A549 (cell line): Measurements from ENCODE around the gene FGF14.

Source experiments
- CHD2 ChIP-seq: fragments of 150-350 bp; IDR thresholded peaks from 2 replicates; pipeline ENCODE4 v1.6.1; 2014; ENCODE audit warnings: low read length; ENCODE audit not compliant: partially characterized antibody
- CHD4 ChIP-seq: fragments of 200-600 bp; sonication (generic); IDR thresholded peaks from 2 replicates; pipeline ENCODE4 v1.6.1; 2016; ENCODE audit warnings: antibody characterized with exemption, mild to moderate bottlenecking, borderline replicate concordance
- CTCF ChIP-seq: fragments of >200 bp; sonication (Bioruptor Twin); formaldehyde crosslinking; IDR thresholded peaks from 3 replicates; pipeline ENCODE4 v1.5.1; 2016
- HEYL ChIP-seq: fragments of 250-450 bp; sonication (Bioruptor Pico); IDR thresholded peaks from 2 replicates; pipeline ENCODE4 v1.8.0; 2021; ENCODE audit warnings: mild to moderate bottlenecking, moderate library complexity
- HOXA7 ChIP-seq: fragments of 250-450 bp; sonication (Bioruptor Pico); IDR thresholded peaks from 2 replicates; pipeline ENCODE4 v1.5.0; 2020; ENCODE audit warnings: mild to moderate bottlenecking, moderate library complexity
- MAX ChIP-seq: IDR thresholded peaks from 2 replicates; pipeline ENCODE4 v1.6.1; 2012
- NR3C1 ChIP-seq: fragments of >200 bp; sonication (Bioruptor Twin); formaldehyde crosslinking; IDR thresholded peaks from 3 replicates; pipeline ENCODE4 v1.6.1; 2017
- POLR2A ChIP-seq: IDR thresholded peaks from 2 replicates; pipeline ENCODE4 v1.6.1; 2012; ENCODE audit warnings: mild to moderate bottlenecking, low read length
- RCOR1 ChIP-seq: fragments of 150-350 bp; IDR thresholded peaks from 2 replicates; pipeline ENCODE4 v1.6.1; 2014; ENCODE audit warnings: antibody characterized with exemption, low read length, low read depth
- TP53 ChIP-seq: fragments of 250-450 bp; sonication (Bioruptor Pico); IDR thresholded peaks from 2 replicates; pipeline ENCODE4 v1.5.0; 2021; ENCODE audit warnings: mild to moderate bottlenecking, moderate library complexity
- ZC3H11A ChIP-seq: fragments of 450-650 bp; IDR thresholded peaks from 2 replicates; pipeline ENCODE4 v1.6.1; 2014; ENCODE audit warnings: antibody characterized with exemption, mild to moderate bottlenecking
- TF ChIP-seq, protein P1 (sequence below): fragments of 450-650 bp; IDR thresholded peaks from 2 replicates; pipeline ENCODE4 v1.6.1; 2014; ENCODE audit warnings: antibody characterized with exemption
- TF ChIP-seq, protein P2 (sequence below): fragments of 200-600 bp; sonication (generic); IDR thresholded peaks from 2 replicates; pipeline ENCODE4 v1.6.1; 2016; ENCODE audit warnings: antibody characterized with exemption, mild to moderate bottlenecking, moderate library complexity

DNA sequence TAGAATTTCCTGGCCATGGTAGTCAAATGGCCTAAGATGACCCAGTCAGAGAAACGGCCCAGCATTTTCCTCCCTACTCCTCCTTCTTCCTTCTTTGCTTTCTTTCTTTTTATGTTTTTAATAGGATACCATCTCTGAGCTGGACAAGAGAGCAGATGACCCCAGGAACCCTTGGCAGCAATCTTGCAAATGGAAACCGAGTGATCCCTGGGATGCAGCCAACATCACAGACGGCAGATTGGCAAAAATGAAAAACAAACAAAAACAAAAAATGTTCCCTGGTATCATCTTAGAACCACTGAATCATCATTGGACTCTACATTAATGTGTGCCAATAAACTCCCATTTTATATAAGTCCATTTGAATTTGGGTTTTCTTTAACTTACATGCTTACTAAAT, 424.4 kb downstream of the FGF14 start:
- TF ChIP-seq, protein P1, sequence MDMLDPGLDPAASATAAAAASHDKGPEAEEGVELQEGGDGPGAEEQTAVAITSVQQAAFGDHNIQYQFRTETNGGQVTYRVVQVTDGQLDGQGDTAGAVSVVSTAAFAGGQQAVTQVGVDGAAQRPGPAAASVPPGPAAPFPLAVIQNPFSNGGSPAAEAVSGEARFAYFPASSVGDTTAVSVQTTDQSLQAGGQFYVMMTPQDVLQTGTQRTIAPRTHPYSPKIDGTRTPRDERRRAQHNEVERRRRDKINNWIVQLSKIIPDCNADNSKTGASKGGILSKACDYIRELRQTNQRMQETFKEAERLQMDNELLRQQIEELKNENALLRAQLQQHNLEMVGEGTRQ, result no peak
- TF ChIP-seq CTCF, result no peak
- TF ChIP-seq TP53 (CRISPR knock-in tag), result no peak
- TF ChIP-seq, protein P2, sequence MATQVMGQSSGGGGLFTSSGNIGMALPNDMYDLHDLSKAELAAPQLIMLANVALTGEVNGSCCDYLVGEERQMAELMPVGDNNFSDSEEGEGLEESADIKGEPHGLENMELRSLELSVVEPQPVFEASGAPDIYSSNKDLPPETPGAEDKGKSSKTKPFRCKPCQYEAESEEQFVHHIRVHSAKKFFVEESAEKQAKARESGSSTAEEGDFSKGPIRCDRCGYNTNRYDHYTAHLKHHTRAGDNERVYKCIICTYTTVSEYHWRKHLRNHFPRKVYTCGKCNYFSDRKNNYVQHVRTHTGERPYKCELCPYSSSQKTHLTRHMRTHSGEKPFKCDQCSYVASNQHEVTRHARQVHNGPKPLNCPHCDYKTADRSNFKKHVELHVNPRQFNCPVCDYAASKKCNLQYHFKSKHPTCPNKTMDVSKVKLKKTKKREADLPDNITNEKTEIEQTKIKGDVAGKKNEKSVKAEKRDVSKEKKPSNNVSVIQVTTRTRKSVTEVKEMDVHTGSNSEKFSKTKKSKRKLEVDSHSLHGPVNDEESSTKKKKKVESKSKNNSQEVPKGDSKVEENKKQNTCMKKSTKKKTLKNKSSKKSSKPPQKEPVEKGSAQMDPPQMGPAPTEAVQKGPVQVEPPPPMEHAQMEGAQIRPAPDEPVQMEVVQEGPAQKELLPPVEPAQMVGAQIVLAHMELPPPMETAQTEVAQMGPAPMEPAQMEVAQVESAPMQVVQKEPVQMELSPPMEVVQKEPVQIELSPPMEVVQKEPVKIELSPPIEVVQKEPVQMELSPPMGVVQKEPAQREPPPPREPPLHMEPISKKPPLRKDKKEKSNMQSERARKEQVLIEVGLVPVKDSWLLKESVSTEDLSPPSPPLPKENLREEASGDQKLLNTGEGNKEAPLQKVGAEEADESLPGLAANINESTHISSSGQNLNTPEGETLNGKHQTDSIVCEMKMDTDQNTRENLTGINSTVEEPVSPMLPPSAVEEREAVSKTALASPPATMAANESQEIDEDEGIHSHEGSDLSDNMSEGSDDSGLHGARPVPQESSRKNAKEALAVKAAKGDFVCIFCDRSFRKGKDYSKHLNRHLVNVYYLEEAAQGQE, result no peak
- no peak for TF ChIP-seq NR3C1
- TF ChIP-seq CHD4, result no peak
- TF ChIP-seq RCOR1, result no peak
- TF ChIP-seq HEYL (CRISPR knock-in tag), result no peak
- TF ChIP-seq POLR2A, result no peak
- TF ChIP-seq CHD2, result no peak
- no peak for TF ChIP-seq HOXA7 (CRISPR knock-in tag)
- TF ChIP-seq MAX, result no peak
- TF ChIP-seq ZC3H11A, result no peak
